HG03139 (cell line): ENCODE results near the gene ERGIC1.
"Not testable (repeated sequence)": the region's sequence is repeated elsewhere in the genome, so short reads cannot be mapped to it uniquely, and the experiment has no call there.

ENCODE experiments used
- ATAC-seq: cut with Tn5 transposase; IDR thresholded peaks from one replicate; pipeline ENCODE4 v1.9.1; 2021; ENCODE audit not compliant: unreplicated experiment

The ERGIC1 gene

GRCh38 chr5:172862165-172862801, 28.2 kb downstream of the ERGIC1 start:
- ATAC-seq, result no peak

DNA sequence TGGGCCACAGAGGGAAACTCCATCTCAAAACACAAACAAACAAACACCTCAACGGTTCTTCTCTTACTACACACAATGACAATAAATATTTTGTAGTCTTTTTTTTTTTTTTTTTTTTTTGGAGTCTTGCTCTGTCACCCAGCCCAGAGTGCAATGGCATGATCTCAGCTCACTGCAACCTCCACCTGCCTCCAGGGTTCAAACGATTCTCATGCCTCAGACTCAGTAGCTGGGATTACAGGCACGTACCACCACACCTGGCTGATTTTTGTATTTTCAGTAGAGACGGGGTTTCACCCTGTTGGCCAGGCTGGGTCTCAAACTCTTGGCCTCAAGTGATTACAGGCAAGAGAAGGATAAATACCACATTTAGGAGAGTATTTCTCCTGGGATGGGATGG, 30.1 kb downstream of the ERGIC1 start:
- ATAC-seq, result not testable (repeated sequence)

DNA sequence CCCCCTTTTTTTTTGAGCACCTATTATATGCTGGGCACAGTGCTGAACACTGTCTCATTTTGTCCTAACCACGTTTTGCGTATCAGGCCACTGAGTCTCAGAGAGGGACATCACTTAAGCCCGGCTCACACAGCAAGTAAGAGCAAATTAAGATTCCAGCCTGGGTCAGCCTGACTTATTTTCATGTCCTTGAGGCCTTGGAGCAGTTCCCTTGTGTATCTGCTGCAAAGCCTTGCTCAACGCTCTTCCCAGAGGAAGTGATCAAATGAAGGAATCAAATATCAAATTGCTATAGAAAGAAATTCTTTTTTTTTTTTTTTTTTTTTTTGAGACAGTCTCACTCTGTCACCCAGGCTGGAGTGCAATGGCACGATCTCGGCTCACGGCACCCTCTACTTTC, 30.7 kb downstream of the ERGIC1 start:
- ATAC-seq, result no peak

- ATAC-seq, result no peak
Observed at GRCh38 chr5:172866378-172866777, 32.3 kb downstream of the ERGIC1 start.

DNA sequence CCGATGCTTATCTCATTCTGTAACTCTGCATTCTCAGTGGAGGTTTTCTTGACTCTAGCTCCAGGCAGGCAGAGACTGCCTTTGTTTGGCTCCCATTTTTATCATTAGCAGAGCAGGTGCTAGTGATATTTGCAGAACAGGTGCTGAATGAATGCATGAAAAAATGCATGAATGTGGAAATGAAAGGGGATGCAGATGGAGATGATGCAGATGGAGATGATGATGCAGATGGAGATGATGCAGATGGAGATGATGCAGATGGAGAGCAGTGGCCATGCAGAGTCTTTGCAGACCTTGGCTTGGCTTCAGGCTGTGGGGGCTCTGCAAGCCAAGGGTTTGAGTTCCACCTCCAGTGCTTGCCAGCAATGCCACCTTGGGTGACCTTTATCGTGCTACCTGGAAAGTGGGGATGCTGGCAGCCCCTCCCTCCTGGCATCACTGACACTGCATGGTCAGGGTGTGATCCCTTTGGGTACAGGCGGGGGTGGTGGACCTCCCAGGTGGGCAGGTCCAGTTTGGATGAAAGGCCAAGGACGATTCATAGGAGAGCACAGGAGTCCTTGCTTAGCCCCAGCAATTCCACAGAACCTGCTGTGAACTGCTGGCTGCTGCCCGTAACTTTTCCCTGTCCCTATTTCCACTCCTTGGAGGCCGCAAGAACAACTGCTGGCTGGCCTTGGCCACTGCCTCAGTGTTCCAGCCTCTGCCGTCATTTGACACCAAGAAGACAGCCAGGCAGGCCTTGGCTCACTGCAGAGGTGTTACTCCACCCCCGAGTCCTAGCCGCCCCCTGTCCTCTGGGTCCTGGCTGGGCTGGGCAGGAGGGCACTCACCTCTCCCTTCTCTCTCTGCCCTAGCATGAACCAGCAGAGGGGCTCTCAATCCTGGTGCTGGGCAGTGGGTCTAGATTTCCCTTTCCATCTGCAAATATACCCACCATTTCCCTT, 33.0 kb downstream of the ERGIC1 start:
- no peak for ATAC-seq

DNA sequence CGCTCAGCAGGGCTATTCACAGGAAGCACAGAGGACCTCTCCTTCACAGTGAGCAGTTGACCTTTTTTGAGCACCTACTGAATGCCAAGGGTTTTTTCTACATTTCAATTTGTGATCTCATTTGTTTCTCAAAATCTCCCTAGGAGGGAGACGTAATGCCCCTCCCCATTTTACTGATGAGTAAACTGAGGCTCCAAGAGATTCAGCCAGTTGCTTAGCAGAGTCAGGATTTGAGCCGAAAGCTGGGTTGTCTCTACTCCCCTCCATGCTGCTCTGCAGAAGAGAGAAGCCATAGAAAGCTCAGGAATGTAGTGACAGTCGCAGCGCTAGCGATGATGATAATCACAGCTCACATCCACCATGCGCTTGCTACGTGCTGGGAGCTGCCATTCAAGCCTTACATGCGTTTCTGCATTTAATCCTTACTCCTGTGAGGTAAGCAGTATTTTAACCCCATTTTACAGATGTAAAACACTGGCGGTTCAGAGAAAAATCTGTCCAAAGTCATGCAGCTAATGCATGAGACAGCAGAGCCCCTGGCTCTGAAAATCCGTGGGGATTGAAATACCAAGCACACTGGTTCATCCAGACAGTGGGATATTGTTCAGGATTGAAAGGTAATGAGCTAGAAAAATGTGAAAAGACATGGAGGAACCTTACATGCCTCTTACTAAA, 33.8 kb downstream of the ERGIC1 start:
- ATAC-seq, result no peak

- no peak for ATAC-seq
Observed at GRCh38 chr5:172868436-172868923, 34.4 kb downstream of the ERGIC1 start.

- ATAC-seq, result no peak
Observed at GRCh38 chr5:172868924-172869591, 35.0 kb downstream of the ERGIC1 start.

- ATAC-seq, result no peak
Observed at GRCh38 chr5:172869691-172870090, 35.6 kb downstream of the ERGIC1 start.

DNA sequence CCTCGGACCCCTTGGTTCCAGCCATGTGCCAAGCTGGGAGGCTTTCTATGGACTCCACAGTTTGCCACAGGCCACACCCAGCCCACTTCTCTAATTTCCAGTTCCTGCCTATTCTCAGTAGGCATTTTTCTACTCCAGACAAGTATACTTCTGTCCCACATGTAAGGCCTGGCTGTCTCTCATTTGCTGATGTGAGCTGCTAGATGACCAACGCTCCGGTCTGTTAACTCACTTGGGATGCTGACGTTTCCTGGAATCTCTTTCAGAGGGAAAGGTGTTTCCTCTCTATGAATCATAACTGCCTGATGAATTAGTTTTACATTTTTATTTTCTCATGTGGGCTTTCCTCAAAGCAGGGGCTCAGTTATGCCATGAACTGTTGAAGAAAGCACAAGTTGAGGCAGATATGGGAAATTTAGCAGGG, 36.3 kb downstream of the ERGIC1 start:
- ATAC-seq, result no peak

DNA sequence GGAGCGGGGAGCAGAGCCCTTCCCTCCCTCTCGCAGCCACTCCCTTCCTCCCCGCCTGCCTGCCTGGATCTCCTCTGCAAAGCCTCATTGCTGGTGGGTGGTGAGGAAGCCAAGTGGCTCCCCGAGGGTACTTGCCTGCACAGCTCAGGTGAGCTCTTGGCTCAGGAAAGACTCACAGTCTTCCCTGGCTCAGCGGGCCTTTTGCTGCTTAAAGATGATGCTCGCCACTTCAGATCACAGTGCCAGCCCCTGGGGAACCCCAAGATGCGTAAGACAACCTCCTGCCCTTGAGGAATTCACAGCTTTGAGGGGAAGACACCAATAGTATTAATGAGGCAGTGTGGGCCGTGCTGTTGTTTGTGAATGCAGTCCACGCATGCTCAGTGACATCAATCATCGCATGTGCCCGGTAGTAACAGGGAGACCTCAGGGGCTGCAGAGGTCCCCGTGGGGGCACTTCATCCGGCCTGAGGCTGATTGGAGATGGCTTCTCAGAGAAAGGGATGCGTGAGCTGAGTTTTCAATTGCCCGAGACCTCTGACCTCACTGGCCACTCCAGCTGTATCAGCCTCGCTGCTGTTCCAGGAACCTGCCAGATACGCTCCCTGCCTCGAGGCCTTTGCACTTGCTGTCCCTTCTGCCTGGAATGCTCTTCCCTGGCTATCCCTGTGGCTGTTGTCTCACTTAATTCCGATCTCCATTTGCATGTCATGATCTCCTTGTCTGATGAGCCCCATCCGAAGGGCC, 36.8 kb downstream of the ERGIC1 start:
- no peak for ATAC-seq

DNA sequence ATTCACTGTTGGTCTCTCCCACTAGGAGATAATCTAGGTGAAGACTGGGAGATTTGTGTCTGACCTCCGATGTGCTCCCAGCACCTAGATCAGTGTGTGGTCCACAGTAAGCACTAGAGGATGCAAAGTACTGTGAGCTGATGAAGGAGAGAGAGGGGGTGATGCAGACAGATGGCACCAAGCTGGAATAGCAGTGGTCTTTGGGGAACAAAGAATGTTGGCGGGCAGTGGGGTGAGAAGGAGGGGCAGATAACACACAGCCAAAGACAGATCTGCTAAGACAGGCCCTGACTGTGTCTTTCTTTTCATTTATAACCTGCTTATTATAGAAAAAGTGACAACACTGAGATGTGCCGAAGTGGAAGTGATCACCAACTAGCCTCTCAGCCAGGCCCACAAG, 37.5 kb downstream of the ERGIC1 start:
- ATAC-seq, result no peak

DNA sequence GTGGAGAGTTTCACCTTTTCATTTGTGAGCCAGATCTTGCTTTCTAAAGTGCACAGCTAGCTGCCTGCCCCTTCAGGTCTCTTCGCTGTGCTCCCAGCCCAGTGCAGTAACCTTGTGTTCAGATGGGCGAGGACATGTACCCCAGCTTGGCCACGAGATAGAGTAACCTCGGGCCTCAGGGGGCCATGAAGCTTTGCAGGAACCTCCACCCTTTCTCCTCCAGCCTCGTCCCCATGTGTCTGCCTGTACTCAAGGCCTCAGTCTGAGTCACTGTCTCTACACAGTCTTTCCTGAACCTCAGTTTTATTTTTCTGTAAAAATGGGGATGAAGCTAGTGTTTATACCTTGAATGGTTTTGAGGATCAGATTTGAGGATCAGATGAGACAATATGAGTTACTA, 37.9 kb downstream of the ERGIC1 start:
- ATAC-seq, result no peak

DNA sequence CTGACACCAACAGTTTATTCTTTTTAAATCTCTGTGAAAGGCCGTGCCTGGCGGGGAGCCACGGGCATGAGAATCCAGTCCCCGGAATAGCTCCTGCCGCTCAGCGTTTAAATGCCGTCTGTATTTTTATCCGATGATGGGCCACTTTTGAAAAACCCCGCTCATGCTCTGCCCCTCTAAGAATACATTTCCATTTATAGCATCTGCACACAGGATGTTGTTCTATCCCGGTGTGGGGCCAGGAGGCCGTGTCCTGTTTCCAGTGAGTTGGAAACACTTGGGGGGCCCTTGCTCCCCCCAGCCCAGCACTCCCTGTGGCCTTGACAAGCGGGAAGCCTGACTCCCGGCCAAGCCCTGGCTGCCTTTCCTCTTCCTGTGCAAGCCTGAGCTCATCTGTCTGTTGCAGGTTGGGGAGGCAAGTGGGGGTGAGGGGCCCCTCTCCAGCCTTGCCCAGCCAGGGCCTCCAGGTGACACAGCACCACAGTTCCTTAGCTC, 39.0 kb downstream of the ERGIC1 start:
- ATAC-seq, result no peak

GRCh38 chr5:172873513-172873912, 39.5 kb downstream of the ERGIC1 start:
- ATAC-seq, result no peak

GRCh38 chr5:172874647-172875504, 40.8 kb downstream of the ERGIC1 start:
- no peak for ATAC-seq

DNA sequence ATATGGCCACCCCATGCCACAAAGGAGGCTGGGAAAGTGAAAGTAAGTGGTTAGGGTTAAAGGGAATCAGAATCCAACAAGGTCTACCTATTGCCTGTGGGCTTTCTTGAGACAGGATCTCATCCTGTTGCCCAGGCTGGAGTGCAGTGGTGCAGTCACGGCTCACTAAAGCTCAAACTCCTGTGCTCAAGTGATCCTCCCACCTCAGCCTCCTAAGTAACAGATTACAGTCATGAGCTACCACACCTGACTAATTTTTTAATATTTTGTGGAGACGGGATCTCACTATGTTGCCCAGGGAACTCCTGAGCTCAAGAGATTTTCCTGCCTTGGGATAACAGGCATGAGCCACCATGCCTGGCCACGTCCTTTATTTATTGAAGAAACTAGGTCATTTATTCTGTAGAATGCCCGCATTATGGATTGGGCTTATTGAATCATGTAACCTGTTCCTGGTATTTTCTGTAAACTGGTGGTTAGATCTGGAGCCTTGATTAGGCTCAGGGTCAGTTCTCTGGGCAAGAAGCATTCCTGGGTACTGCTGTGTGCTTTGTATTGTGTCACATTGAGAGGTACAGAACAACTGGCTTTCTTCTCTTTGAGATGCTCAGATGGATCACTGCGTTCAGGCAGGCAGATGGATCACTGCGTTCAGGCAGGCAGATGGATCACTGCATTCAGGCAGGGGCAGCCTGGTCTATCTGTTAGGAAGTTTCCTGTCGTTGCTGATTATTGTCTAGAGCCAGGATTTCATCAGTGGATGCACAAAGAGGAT, 41.6 kb downstream of the ERGIC1 start:
- ATAC-seq, result no peak

- ATAC-seq, result no peak
Observed at GRCh38 chr5:172876578-172876977, 42.5 kb downstream of the ERGIC1 start.
